Panc1 (cell line): Measurements from ENCODE around the gene ACSS1. TPM values are rescaled to one million over a fixed set of nuclear protein-coding genes. Genes with fewer than 3 reads are reported as not detected.
A peak's percentile ranks its signal among the peaks of the same experiment; 100 is the strongest.

Experiments
- ATAC-seq: fragments of 200-7000 bp; cut with Tn5 transposase; 2 replicates; pipeline ENCODE4 v1.9.1; 2020; ENCODE audit warnings: mild to moderate bottlenecking, moderate library complexity
- BruUV-seq: library from RNA; stranded (reverse); fragments of 400-500 nt; replicated peaks from 2 replicates; lab custom pipeline; 2021; lab: Mats Ljungman, UMichigan
- CTCF ChIA-PET: fragments of 300-600 bp; sonication (Branson Sonifier 250); formaldehyde crosslinking; loops from one replicate; lab custom pipeline; 2022; ENCODE audit warnings: antibody characterized with exemption; lab: Charles Lee
- POLR2A ChIA-PET: fragments of 300-600 bp; sonication (Branson Sonifier 250); formaldehyde crosslinking; loops from one replicate; lab custom pipeline; 2022; ENCODE audit warnings: antibody characterized with exemption; lab: Charles Lee
- DNase-seq: peaks from one replicate; pipeline ENCODE4 v3.0.0-alpha.2; 2010; ENCODE audit warnings: low read depth, low spot score
- H3K27ac ChIP-seq: 2 replicates; pipeline ENCODE4 v1.5.1; 2011; ENCODE audit warnings: mild to moderate bottlenecking, low read length, inconsistent platforms
- H3K27me3 ChIP-seq: fragments of 200-500 bp; sonication (Bioruptor generic); 2 replicates; pipeline ENCODE4 v1.6.0; 2014; ENCODE audit warnings: low read length, inconsistent platforms; ENCODE audit not compliant: control insufficient read depth, insufficient read depth
- H3K36me3 ChIP-seq: fragments of 200-500 bp; sonication (Bioruptor generic); 2 replicates; pipeline ENCODE4 v1.5.1; 2014; ENCODE audit warnings: inconsistent platforms, mild to moderate bottlenecking, low read length, moderate library complexity; ENCODE audit not compliant: control insufficient read depth, insufficient read depth
- H3K4me1 ChIP-seq: 2 replicates; pipeline ENCODE4 v1.5.1; 2011; ENCODE audit warnings: inconsistent platforms, mild to moderate bottlenecking, low read length, moderate library complexity; ENCODE audit not compliant: control insufficient read depth, insufficient read depth
- H3K4me3 ChIP-seq, 2 experiments: 2 replicates each; pipeline ENCODE4 v1.5.1; 2011 to 2012; ENCODE audit warnings: low read depth in 2 of 2, low read length in 2 of 2, mild to moderate bottlenecking in 2 of 2, inconsistent platforms in 1 of 2, moderate library complexity in 1 of 2
- H3K9me3 ChIP-seq: fragments of 200-500 bp; sonication (Bioruptor generic); 2 replicates; pipeline ENCODE4 v1.5.1; 2014; ENCODE audit warnings: low read depth, mild to moderate bottlenecking, inconsistent platforms, low read length, moderate library complexity; ENCODE audit not compliant: control insufficient read depth, insufficient read depth
- POLR2AphosphoS5 ChIP-seq: IDR thresholded peaks from 2 replicates; pipeline ENCODE4 v1.6.1; 2012; ENCODE audit warnings: mild to moderate bottlenecking, low read depth, low read length, moderate library complexity
- SIN3A ChIP-seq: IDR thresholded peaks from 2 replicates; pipeline ENCODE4 v1.6.1; 2012; ENCODE audit warnings: low read depth, mild to moderate bottlenecking, low read length, moderate library complexity, borderline replicate concordance; ENCODE audit not compliant: insufficient read depth
- TCF7L2 ChIP-seq: IDR thresholded peaks from 2 replicates; pipeline ENCODE4 v1.6.1; 2011; ENCODE audit warnings: mild to moderate bottlenecking, low read depth, low read length, inconsistent platforms
- in situ Hi-C: cut with HindIII; loops from 2 replicates; pipeline ENCODE4 v1.10.0; 2016; ENCODE audit warnings: low sequenced_read_pairs, low pct_unique_long_range_greater_than_20kb
- intact Hi-C: fragments of 100-400 bp; cut with micrococcal nuclease; formaldehyde crosslinking; loops from one replicate; pipeline ENCODE4 v1.10.0; 2022; ENCODE audit not compliant: unreplicated experiment
- total RNA-seq: library from RNA; stranded (reverse); gene quantifications from one replicate; pipeline ENCODE4 v1.2.1, GENCODE V29; 2021; ENCODE audit not compliant: unreplicated experiment
- TF ChIP-seq, protein P1 (sequence below), 2 experiments: IDR thresholded peaks; 2 replicates each; pipeline ENCODE4 v1.6.1; 2011 to 2012; ENCODE audit warnings: low read depth in 2 of 2, control low read depth in 1 of 2, low read length in 1 of 2, mild to moderate bottlenecking in 1 of 2, moderate library complexity in 1 of 2; ENCODE audit not compliant: insufficient read depth in 1 of 2
- TF ChIP-seq, protein P2 (sequence below): fragments of 450-650 bp; IDR thresholded peaks from 2 replicates; pipeline ENCODE4 v1.5.1; 2017; ENCODE audit warnings: mild to moderate bottlenecking

ACSS1 gene
- total RNA-seq, 1 experiment from 2014 or later, result 32.2 TPM

- H3K9me3 ChIP-seq, result no peaks in the 10 kb centered on the region
- ATAC-seq, result peak; percentile 42
- in situ Hi-C loops (no loop called here), intact Hi-C loops (no loop called here)
- no peaks in the 10 kb centered on the region for H3K27me3 ChIP-seq
- no peaks in the 10 kb centered on the region; the same call in 1 of the 2 replicates for H3K4me1 ChIP-seq
- TF ChIP-seq, protein P1, sequence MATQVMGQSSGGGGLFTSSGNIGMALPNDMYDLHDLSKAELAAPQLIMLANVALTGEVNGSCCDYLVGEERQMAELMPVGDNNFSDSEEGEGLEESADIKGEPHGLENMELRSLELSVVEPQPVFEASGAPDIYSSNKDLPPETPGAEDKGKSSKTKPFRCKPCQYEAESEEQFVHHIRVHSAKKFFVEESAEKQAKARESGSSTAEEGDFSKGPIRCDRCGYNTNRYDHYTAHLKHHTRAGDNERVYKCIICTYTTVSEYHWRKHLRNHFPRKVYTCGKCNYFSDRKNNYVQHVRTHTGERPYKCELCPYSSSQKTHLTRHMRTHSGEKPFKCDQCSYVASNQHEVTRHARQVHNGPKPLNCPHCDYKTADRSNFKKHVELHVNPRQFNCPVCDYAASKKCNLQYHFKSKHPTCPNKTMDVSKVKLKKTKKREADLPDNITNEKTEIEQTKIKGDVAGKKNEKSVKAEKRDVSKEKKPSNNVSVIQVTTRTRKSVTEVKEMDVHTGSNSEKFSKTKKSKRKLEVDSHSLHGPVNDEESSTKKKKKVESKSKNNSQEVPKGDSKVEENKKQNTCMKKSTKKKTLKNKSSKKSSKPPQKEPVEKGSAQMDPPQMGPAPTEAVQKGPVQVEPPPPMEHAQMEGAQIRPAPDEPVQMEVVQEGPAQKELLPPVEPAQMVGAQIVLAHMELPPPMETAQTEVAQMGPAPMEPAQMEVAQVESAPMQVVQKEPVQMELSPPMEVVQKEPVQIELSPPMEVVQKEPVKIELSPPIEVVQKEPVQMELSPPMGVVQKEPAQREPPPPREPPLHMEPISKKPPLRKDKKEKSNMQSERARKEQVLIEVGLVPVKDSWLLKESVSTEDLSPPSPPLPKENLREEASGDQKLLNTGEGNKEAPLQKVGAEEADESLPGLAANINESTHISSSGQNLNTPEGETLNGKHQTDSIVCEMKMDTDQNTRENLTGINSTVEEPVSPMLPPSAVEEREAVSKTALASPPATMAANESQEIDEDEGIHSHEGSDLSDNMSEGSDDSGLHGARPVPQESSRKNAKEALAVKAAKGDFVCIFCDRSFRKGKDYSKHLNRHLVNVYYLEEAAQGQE (IDR thresholded peaks at IDR 0.05; ENCODE audit: insufficient read depth in 1 of 2, low read depth in 2 of 2, low read length in 1 of 2), result no peak
- DNase-seq, result no peak
- POLR2A ChIA-PET, result no interaction called here
- BruUV-seq, result no TSS peak
- no peaks in the 10 kb centered on the region for H3K36me3 ChIP-seq
- no peak overlapping the region for H3K4me3 ChIP-seq
- CTCF ChIA-PET, result no interaction called here
- no peak overlapping the region for H3K27ac ChIP-seq
Observed at GRCh38 chr20:25090492-25091429, 32.8 kb upstream of the ACSS1 start.

DNA sequence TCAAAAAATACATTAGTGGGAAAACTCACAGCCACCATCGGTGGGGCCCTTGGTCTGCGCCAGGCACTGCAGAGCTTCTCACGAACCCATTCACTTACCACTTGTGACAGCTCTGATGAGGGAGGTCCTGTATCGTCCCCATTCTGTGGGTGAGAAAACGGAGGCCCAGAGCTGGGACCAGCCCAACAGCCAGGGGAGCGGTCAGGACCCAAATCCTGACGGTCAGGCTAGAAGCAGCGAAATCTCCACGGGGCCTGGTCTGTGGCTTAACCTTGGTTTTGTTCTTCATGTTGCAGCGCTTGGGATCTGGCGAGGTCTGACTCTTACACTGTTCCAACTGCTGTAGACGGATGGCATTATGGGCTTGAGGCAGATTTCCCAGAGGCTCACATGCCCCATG, 31.7 kb upstream of the ACSS1 start:
- H3K27ac ChIP-seq, result no peak overlapping the region
- in situ Hi-C loops (no loop called here), intact Hi-C loops (no loop called here)
- peaks cover 3% of the 10 kb centered on the region for H3K4me1 ChIP-seq
- no peak for DNase-seq
- no peaks in the 10 kb centered on the region; the same call in 1 of the 2 replicates for H3K27me3 ChIP-seq
- POLR2A ChIA-PET, result no interaction called here
- H3K9me3 ChIP-seq, result no peaks in the 10 kb centered on the region
- no peaks in the 10 kb centered on the region for H3K36me3 ChIP-seq
- TF ChIP-seq, protein P2, sequence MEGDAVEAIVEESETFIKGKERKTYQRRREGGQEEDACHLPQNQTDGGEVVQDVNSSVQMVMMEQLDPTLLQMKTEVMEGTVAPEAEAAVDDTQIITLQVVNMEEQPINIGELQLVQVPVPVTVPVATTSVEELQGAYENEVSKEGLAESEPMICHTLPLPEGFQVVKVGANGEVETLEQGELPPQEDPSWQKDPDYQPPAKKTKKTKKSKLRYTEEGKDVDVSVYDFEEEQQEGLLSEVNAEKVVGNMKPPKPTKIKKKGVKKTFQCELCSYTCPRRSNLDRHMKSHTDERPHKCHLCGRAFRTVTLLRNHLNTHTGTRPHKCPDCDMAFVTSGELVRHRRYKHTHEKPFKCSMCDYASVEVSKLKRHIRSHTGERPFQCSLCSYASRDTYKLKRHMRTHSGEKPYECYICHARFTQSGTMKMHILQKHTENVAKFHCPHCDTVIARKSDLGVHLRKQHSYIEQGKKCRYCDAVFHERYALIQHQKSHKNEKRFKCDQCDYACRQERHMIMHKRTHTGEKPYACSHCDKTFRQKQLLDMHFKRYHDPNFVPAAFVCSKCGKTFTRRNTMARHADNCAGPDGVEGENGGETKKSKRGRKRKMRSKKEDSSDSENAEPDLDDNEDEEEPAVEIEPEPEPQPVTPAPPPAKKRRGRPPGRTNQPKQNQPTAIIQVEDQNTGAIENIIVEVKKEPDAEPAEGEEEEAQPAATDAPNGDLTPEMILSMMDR, result no peak
- TF ChIP-seq POLR2AphosphoS5 (no peak), SIN3A (no peak), TCF7L2 (no peak)
- TF ChIP-seq, protein P1 (IDR thresholded peaks at IDR 0.05; ENCODE audit: insufficient read depth in 1 of 2, low read depth in 2 of 2, low read length in 1 of 2), result no peak
- ATAC-seq, result no peak
- no TSS peak for BruUV-seq
- CTCF ChIA-PET, result no interaction called here
- no peak overlapping the region for H3K4me3 ChIP-seq
